MCF 10A (cell line): ENCODE measurements around the gene ZPLD1. TPM values are rescaled to one million over a fixed set of nuclear protein-coding genes. Genes with fewer than 3 reads are reported as not detected.

ENCODE experiments used
- BruUV-seq: library from RNA; stranded (reverse); fragments of 400-500 nt; replicated peaks from 2 replicates; lab custom pipeline; 2021; lab: Mats Ljungman, UMichigan
- CTCF ChIA-PET: fragments of 300-600 bp; sonication (Branson Sonifier 250); formaldehyde crosslinking; extraction: SDS; loops from one replicate; lab custom pipeline; 2021; ENCODE audit warnings: antibody characterized with exemption, inconsistent platforms; lab: Yijun Ruan, JAX
- POLR2A ChIA-PET: fragments of 300-600, 350-650 bp; sonication (Branson Sonifier 250); formaldehyde crosslinking; extraction: SDS; loops from one replicate; lab custom pipeline; 2020; ENCODE audit warnings: antibody characterized with exemption, inconsistent platforms; lab: Yijun Ruan, JAX
- DNase-seq: peaks from one replicate; pipeline ENCODE4 v3.0.0-alpha.2; 2018; ENCODE audit not compliant: unreplicated experiment
- H3K27ac Mint-ChIP-seq: one replicate; pipeline ENCODE4 v1.8.0; 2022; ENCODE audit warnings: mild to moderate bottlenecking, low read depth, mixed read lengths; ENCODE audit not compliant: unreplicated experiment
- H3K27me3 Mint-ChIP-seq: one replicate; pipeline ENCODE4 v1.8.0; 2022; ENCODE audit warnings: mixed read lengths; ENCODE audit not compliant: insufficient read depth, unreplicated experiment
- H3K36me3 Mint-ChIP-seq: one replicate; pipeline ENCODE4 v1.8.0; 2022; ENCODE audit warnings: mild to moderate bottlenecking, moderate library complexity, mixed read lengths; ENCODE audit not compliant: insufficient read depth, unreplicated experiment
- H3K4me1 Mint-ChIP-seq: one replicate; pipeline ENCODE4 v1.8.0; 2022; ENCODE audit warnings: mixed read lengths; ENCODE audit not compliant: insufficient read depth, unreplicated experiment
- H3K4me3 Mint-ChIP-seq: one replicate; pipeline ENCODE4 v1.8.0; 2022; ENCODE audit warnings: mild to moderate bottlenecking, moderate library complexity, mixed read lengths; ENCODE audit not compliant: unreplicated experiment
- H3K9me3 Mint-ChIP-seq: one replicate; pipeline ENCODE4 v1.8.0; 2022; ENCODE audit warnings: mixed read lengths; ENCODE audit not compliant: unreplicated experiment
- CTCF ChIP-seq: fragments of 200-600 bp; IDR thresholded peaks from one replicate; pipeline ENCODE4 v1.8.0; 2022; ENCODE audit warnings: antibody characterized with exemption, mild to moderate bottlenecking; ENCODE audit not compliant: unreplicated experiment
- intact Hi-C: fragments of 100-400 bp; cut with micrococcal nuclease; formaldehyde crosslinking; loops from 2 replicates; pipeline ENCODE4 v1.14.1; 2022
- total RNA-seq: library from RNA; stranded (reverse); gene quantifications from 2 replicates; pipeline ENCODE4 v1.2.3, GENCODE V29; 2022

Gene ZPLD1
- total RNA-seq, 1 experiment from 2014 or later, result 0.12 TPM

- TF ChIP-seq CTCF, result no peak
- no peaks in the 10 kb centered on the region for H3K27me3 Mint-ChIP-seq
- BruUV-seq, result no TSS peak
- intact Hi-C loops, result no loop called here
- no peak overlapping the region for H3K27ac Mint-ChIP-seq
- H3K36me3 Mint-ChIP-seq, result no peaks in the 10 kb centered on the region
- H3K4me1 Mint-ChIP-seq, result no peaks in the 10 kb centered on the region
- ChIA-PET POLR2A (no interaction called here), CTCF (interaction anchor here (0.7 kb wide), 1 partner anchor 245 kb away, joined by 4 read pairs; no protein-coding TSS in a partner anchor)
- DNase-seq, result no peak
- no peak overlapping the region for H3K4me3 Mint-ChIP-seq
- H3K9me3 Mint-ChIP-seq, result no peaks in the 10 kb centered on the region
Observed at GRCh38 chr3:102473648-102474047, 38.8 kb downstream of the ZPLD1 start.

GRCh38 chr3:102474207-102474606, 39.4 kb downstream of the ZPLD1 start:
- H3K9me3 Mint-ChIP-seq, result no peaks in the 10 kb centered on the region
- ChIA-PET POLR2A (no interaction called here), CTCF (no interaction called here)
- intact Hi-C loops, result no loop called here
- no peak overlapping the region for H3K4me3 Mint-ChIP-seq
- no peaks in the 10 kb centered on the region for H3K36me3 Mint-ChIP-seq
- no TSS peak for BruUV-seq
- no peak overlapping the region for H3K27ac Mint-ChIP-seq
- DNase-seq, result no peak
- H3K4me1 Mint-ChIP-seq, result no peaks in the 10 kb centered on the region
- TF ChIP-seq CTCF, result no peak
- H3K27me3 Mint-ChIP-seq, result no peaks in the 10 kb centered on the region

- Mint-ChIP-seq H3K36me3 (no peaks in the 10 kb centered on the region), H3K4me3 (no peak overlapping the region), H3K9me3 (no peaks in the 10 kb centered on the region), H3K27me3 (no peaks in the 10 kb centered on the region), H3K4me1 (no peaks in the 10 kb centered on the region), H3K27ac (peak overlapping the region; percentile 24)
- no peak for TF ChIP-seq CTCF
- DNase-seq, result no peak
- CTCF ChIA-PET, result interaction anchor here (0.7 kb wide), 1 partner anchor 124 kb away, joined by 3 read pairs; no protein-coding TSS in a partner anchor
- POLR2A ChIA-PET, result no interaction called here
- intact Hi-C loops, result no loop called here
- no TSS peak for BruUV-seq
Observed at GRCh38 chr3:102476198-102476597, 41.4 kb downstream of the ZPLD1 start.

GRCh38 chr3:102478160-102478559, 43.3 kb downstream of the ZPLD1 start:
- no TSS peak for BruUV-seq
- Mint-ChIP-seq H3K27me3 (no peaks in the 10 kb centered on the region), H3K4me1 (no peaks in the 10 kb centered on the region), H3K9me3 (no peaks in the 10 kb centered on the region), H3K4me3 (no peak overlapping the region), H3K36me3 (no peaks in the 10 kb centered on the region), H3K27ac (no peak overlapping the region)
- DNase-seq, result no peak
- ChIA-PET CTCF (interaction anchor here (1.1 to 1.2 kb wide), 2 partner anchors 29 to 141 kb away, joined by 3 read pairs; no protein-coding TSS in a partner anchor), POLR2A (no interaction called here)
- no peak for TF ChIP-seq CTCF
- intact Hi-C loops, result no loop called here
